Liver (tissue), 3 donors: ENCODE results near the gene KRT14.

Experiments
- EGR1 ChIP-seq, 2 donors: IDR thresholded peaks; 2 replicates each; pipeline ENCODE4 v1.6.1; 2016 to 2018; ENCODE audit warnings: antibody characterized with exemption in 2 of 2, low read depth in 2 of 2
- GABPA ChIP-seq, 2 donors: IDR thresholded peaks in 1 of 2; conservative IDR thresholded peaks in 1 of 2; 2 replicates each; pipeline ENCODE4 v1.6.1; 2016; ENCODE audit warnings: antibody characterized with exemption in 2 of 2, mild to moderate bottlenecking in 1 of 2, moderate library complexity in 1 of 2
- RAD21 ChIP-seq, 2 donors: IDR thresholded peaks; 2 replicates each; pipeline ENCODE4 v1.6.1; 2016; ENCODE audit warnings: antibody characterized with exemption in 2 of 2, mild to moderate bottlenecking in 2 of 2
- SP1 ChIP-seq: IDR thresholded peaks from 2 replicates; pipeline ENCODE4 v1.6.1; 2018; ENCODE audit warnings: antibody characterized with exemption, mild to moderate bottlenecking
- YY1 ChIP-seq: IDR thresholded peaks from 2 replicates; pipeline ENCODE4 v1.6.1; 2016; ENCODE audit warnings: antibody characterized with exemption, mild to moderate bottlenecking
- TF ChIP-seq, protein P1 (sequence below): fragments of 150-350 bp; IDR thresholded peaks from 2 replicates; pipeline ENCODE4 v1.5.1; 2017; ENCODE audit warnings: improper control_type of control experiment, low read depth, low read length; ENCODE audit not compliant: missing input control
- TF ChIP-seq, protein P2 (sequence below): IDR thresholded peaks from 2 replicates; pipeline ENCODE4 v1.6.1; 2016; ENCODE audit warnings: antibody characterized with exemption
- TF ChIP-seq, protein P3 (sequence below): IDR thresholded peaks from 2 replicates; pipeline ENCODE4 v1.6.1; 2016; ENCODE audit warnings: antibody characterized with exemption
- TF ChIP-seq, protein P4 (sequence below): IDR thresholded peaks from 2 replicates; pipeline ENCODE4 v1.6.1; 2016; ENCODE audit warnings: antibody characterized with exemption
- donor health status: healthy.
- donor health status: healthy.

DNA sequence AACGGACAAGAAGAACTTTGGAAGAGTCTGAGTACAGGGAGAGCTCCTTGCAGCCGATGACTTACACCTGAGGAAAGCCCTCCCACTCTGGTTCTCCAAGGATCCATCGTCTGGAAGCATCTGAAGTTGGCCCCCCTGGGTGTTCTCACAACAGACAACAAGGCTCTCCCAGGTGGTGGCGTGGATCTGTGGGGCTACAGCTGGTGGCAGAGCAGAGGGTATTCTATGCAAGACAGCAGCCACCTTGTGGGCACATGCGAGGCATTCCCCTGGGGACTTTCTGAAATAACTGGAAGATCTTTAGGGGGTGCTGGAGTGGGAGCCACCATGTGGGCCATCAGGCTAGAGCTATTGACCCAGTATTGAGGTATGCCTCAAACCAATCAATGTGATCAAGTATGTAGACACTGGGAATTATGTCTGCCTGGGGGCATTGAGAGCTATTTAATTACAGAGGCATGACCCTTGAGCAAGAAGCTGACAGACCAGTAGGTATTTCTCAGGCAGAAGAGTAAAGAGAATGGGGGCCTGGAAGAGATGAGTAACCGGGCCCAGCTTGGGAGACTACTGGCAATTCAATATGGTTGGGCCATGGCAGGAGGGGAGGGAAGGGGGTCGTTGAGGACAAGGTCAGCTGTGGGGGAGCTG lies 51.7 kb downstream of the KRT14 start:
- TF ChIP-seq, protein P1, sequence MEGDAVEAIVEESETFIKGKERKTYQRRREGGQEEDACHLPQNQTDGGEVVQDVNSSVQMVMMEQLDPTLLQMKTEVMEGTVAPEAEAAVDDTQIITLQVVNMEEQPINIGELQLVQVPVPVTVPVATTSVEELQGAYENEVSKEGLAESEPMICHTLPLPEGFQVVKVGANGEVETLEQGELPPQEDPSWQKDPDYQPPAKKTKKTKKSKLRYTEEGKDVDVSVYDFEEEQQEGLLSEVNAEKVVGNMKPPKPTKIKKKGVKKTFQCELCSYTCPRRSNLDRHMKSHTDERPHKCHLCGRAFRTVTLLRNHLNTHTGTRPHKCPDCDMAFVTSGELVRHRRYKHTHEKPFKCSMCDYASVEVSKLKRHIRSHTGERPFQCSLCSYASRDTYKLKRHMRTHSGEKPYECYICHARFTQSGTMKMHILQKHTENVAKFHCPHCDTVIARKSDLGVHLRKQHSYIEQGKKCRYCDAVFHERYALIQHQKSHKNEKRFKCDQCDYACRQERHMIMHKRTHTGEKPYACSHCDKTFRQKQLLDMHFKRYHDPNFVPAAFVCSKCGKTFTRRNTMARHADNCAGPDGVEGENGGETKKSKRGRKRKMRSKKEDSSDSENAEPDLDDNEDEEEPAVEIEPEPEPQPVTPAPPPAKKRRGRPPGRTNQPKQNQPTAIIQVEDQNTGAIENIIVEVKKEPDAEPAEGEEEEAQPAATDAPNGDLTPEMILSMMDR, result no peak
- TF ChIP-seq, protein P2, sequence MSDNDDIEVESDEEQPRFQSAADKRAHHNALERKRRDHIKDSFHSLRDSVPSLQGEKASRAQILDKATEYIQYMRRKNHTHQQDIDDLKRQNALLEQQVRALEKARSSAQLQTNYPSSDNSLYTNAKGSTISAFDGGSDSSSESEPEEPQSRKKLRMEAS, result no peak
- TF ChIP-seq RAD21 (IDR thresholded peaks at IDR 0.05) (no peak), SP1 (no peak), GABPA (IDR thresholded peaks at IDR 0.05 in 1 of 2, conservative IDR thresholded peaks at IDR 0.05 in 1 of 2) (no peak), EGR1 (IDR thresholded peaks at IDR 0.05; ENCODE audit: low read depth in 2 of 2) (no peak), YY1 (no peak)
- TF ChIP-seq, protein P3, sequence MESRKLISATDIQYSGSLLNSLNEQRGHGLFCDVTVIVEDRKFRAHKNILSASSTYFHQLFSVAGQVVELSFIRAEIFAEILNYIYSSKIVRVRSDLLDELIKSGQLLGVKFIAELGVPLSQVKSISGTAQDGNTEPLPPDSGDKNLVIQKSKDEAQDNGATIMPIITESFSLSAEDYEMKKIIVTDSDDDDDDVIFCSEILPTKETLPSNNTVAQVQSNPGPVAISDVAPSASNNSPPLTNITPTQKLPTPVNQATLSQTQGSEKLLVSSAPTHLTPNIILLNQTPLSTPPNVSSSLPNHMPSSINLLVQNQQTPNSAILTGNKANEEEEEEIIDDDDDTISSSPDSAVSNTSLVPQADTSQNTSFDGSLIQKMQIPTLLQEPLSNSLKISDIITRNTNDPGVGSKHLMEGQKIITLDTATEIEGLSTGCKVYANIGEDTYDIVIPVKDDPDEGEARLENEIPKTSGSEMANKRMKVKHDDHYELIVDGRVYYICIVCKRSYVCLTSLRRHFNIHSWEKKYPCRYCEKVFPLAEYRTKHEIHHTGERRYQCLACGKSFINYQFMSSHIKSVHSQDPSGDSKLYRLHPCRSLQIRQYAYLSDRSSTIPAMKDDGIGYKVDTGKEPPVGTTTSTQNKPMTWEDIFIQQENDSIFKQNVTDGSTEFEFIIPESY, result no peak
- TF ChIP-seq, protein P4, sequence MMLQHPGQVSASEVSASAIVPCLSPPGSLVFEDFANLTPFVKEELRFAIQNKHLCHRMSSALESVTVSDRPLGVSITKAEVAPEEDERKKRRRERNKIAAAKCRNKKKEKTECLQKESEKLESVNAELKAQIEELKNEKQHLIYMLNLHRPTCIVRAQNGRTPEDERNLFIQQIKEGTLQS, result no peak
